SKM-1 (cell line): ENCODE results near the gene SLFN5.
A peak's percentile ranks its signal among the peaks of the same experiment; 100 is the strongest.
"Not testable (repeated sequence)": the region's sequence is repeated elsewhere in the genome, so short reads cannot be mapped to it uniquely, and the experiment has no call there.

ENCODE experiments used
- DNase-seq: peaks from one replicate; lab custom pipeline; 2025; ENCODE audit not compliant: unreplicated experiment; lab: John Stamatoyannopoulos, UW

The SLFN5 gene

DNA sequence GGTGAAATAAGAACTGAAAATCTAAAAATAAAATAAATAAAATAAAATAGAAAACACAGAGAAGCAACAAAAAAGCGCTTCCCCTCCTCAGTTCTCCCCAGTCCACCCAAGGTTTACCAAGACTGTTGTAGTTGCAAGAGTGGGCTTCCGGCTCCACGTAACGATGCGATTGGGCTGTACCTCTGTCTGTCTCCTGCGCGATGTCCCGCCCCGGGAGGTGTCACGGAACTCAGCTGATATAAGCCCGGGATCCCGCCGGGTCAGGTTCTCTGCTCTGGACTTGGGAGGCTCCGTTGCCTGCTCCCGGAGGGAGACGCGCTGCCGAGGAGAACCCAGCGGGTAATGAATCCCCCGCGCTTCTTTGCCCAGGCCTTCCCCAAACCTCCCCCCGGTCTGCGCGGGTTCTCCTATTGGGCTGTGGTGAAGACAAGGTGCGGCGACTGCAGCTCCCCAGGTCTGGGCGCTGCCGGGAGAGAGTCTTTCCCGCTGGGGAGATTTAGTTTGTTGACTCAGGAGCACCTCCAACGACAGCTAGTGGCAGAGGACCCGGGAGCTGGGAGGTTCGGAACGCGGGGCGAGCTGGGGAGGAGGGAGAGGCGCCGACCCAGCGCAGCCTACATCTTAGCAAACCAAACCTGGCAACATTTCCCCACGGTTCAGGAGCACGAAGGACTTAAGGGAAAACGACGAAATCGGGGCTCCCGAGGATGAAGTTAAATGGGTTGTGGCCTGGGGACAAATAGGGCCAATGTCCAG lies at the start of gene SLFN5:
Gene SLFN5, plus strand, starts transcription at position 268 of the 756 bp plus-strand sequence. CDS start 15,619 bp downstream, outside the sequence.
- DNase-seq, result peak; percentile 60

- DNase-seq, result not testable (repeated sequence)
These were observed 48.9 kb upstream of the SLFN5 start, which contains the start of gene SLC35G3 for GRCh38 chr17:35194001-35194400. Gene SLC35G3 (minus strand): TSS chr17:35194393. CDS start chr17:35194307, 86 bp downstream.

GRCh38 chr17:35195062-35195461 lies 47.8 kb upstream of the SLFN5 start:
- not testable (repeated sequence) for DNase-seq

DNA sequence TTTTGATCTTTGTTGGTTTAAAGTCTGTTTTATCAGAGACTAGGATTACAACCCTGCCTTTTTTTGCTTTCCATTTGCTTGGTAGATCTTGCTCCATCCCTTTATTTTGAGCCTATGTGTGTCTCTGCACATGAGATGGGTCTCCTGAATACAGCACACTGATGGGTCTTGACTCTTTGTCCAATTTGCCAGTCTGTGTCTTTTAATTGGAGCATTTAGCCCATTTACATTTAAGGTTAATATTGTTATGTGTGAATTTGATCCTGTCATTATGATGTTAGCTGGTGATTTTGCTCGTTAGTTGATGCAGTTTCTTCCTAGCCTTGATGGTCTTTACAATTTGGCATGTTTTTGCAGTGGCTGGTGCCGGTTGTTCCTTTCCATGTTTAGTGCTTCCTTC lies 40.3 kb upstream of the SLFN5 start:
- not testable (repeated sequence) for DNase-seq

DNA sequence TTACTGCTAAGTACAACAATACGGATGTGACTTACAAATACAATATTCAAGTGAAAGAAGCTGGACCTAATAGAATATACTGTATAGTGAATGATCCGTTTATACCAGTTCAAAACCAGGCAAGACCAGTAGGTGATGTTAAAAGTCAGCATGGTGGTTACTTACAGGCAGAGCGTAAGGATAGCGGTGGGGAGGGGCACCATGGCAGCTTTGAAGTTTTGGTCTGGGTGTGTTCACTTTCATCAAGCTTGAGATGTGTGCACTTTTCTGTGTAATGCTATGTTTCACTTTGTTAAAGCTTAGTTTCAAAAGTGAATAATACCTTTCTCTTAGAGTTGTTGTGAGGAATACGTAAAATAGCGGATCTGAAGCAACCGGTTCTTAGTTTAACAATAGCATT lies 32.1 kb upstream of the SLFN5 start:
- DNase-seq, result no peak

DNA sequence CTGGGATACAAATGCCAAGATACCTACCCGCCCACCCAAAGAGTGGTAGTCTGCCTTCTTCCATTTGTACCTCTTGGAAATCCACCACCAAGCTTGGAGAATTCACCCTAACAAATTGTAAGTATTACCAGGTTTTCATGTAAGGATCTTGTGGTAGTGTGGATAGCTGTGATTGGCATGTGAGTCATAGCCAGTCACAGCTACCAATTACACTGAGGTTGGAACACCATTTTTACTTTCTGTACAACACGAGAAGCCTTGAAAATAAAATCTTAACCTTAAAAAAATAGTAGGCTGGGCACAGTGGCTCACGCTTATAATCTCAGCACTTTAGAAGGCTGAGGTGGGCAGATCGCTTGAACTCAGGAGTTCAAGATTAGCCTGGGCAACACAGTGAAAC lies 30.2 kb upstream of the SLFN5 start:
- DNase-seq, result no peak

DNA sequence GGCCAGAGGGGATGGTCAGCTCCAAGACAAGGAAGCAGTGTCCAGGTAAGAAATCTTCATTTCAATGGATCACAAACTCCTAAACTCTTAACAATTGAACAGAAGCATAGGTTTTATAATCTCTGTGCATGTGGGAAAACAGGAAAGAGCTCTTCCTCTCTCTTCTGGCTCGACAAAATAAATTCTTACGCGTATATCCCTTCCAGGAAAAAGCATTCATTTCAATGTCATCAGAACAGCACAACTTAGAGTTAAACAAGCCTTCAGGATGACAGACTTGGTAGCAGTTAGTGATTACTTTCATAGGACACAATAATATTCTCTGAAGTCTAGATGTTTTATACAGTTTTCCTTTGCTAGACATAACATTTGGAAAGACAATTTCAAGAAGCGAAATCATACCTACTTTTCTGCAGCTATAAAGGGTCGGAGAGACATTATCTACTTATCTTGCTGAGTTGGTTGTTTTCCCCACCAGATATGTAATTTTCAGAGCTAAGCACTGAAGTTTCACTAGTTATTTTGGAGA lies 29.4 kb upstream of the SLFN5 start:
- no peak for DNase-seq

DNA sequence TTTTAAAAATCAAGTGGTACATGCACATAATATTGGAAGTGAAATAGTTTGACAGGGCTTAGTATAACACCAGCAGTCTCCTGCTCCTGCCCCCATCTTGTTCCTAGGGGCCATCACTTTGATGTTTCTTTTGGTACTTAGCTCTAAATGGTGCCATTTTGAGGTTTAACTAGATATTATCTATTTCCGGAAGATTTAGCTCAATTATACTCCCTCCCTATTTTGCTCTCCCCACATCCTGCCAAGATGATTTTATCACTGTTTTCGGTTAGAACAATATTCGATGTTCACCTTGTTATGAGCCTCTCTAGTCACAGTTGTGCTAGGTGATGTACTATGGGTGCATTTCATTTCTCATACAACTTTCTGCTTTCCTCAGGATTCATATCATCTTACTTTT lies 28.7 kb upstream of the SLFN5 start:
- no peak for DNase-seq

DNA sequence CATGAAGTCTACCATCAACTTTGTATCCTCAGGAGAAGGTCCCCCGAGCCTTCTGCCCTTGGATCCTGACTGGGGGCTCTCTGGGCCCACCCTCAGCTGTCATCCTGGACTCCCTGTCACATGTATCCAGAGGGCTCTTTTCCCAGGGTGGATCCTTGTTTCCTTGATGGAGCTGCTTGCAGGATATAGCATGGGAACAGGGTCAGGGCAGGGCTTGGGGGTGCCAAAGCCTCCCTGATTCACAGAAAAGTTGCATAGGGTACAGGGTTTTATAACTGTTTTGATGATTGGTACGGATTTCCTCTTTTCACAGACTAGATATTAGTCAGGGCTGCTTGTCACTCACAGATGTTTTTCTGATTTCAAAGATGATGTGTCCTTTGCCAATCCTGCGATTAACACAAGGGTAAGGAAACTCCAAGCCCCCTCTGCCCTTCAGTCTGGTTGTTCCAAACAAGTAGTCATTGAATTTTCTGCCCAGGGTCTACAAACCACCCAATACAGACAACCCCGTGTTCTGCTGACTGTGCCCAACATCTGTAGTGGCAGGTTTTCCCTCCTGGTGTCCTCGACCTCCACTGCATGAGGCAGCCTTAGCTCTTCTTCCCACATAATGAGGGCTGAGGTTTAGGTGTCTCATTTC lies 28.1 kb upstream of the SLFN5 start:
- no peak for DNase-seq

- no peak for DNase-seq
These were observed 25.8 kb upstream of the SLFN5 start for GRCh38 chr17:35217107-35217506.

GRCh38 chr17:35218915-35219314 lies 24.0 kb upstream of the SLFN5 start:
- DNase-seq, result no peak

- DNase-seq, result no peak
These were observed 20.4 kb upstream of the SLFN5 start for GRCh38 chr17:35222452-35222851.

- no peak for DNase-seq
These were observed 18.4 kb upstream of the SLFN5 start for GRCh38 chr17:35224436-35224835.

DNA sequence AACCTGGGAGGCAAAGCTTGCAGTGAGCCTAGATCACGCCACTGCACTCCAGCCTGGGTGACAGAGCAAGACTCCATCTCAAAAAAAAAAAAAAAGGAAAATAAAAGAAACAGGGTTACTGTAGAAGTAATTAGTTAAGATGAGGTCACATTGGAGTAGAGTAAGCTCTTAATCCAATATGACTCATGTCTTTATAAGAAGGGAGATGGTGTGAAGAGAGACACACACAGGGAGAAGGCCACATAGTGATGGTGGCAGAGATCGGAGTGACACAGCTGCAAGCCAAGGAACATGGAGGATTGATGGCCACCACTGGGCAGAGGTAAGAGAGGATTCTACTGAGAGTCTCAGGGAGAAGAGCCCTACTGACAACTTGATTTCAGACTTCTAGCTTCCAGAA lies 15.3 kb upstream of the SLFN5 start:
- no peak for DNase-seq

DNA sequence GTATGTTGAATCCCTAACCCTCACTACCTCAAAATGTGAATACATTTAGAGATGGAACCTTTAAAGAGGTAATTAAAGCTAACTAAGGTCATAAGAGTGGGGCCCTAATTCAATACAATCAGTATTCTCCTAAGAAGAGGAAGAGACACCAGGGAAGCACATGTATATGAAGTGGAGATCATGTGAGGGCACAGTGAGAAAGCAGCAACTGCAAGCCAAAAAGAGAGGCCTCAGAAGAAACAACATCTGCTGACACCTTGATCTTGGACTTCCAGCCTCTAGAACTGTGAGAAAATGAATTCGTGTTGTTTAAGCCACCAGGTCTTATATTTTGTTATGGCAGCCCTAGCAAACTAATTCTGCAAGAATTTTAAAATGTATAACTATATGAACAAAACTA lies 13.2 kb upstream of the SLFN5 start:
- DNase-seq, result no peak

DNA sequence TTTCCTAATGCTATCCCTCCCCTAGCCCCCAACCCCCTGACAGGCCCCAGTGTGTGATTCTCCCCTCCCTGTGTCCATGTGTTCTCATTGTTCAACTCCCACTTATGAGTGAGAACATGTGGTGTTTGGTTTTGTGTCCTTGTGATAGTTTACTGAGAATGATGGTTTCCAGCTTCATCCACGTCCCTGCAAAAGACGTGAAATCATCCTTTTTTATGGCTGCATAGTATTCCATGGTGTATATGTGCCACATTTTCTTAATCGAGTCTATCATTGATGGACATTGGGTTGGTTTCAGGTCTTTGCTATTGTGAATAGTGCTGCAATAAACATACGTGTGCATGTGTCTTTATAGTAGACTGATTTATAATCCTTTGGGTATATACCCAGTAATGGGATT lies 8.6 kb upstream of the SLFN5 start:
- DNase-seq, result not testable (repeated sequence)

GRCh38 chr17:35235289-35235688 lies 7.6 kb upstream of the SLFN5 start:
- no peak for DNase-seq

- no peak for DNase-seq
These were observed 7.0 kb upstream of the SLFN5 start for GRCh38 chr17:35235917-35236316.

DNA sequence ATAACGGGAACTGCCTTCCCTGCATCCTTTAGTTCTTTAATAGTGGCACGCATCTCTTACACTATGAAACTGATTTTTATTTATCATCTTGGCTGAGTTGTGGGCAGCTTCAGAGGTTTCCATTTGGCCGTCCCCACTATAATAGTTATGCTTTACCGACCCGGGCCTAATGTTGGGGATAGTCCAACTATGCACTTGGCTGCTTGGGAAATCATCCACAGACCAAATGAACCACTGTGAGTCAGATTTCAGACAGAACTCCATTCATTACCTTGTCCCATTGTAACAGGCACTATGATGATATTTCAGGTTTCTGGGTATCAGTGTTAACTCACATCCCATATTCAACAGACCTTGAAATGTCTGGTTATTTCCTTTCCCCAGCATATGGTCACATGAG lies 6.1 kb upstream of the SLFN5 start:
- no peak for DNase-seq

GRCh38 chr17:35238821-35239220 lies 4.1 kb upstream of the SLFN5 start:
- DNase-seq, result no peak

DNA sequence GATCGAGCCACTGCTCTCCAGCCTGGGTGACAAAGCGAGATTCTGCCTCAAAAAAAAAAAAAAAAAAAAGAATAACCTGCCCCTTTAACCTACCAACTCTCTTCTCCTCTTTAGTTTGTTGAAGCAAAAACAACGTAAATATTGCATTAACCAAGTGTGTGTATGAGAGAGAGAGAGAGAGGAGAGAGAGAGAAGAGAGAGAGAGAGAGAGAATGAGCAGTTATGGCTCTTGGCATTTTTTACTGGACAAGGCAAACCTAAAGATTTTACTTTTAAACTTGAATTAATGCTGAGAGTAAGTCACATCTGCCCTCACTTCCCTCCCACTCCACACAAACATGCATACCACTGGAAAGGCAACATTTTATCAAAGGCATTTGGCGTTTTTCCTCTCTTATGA lies 3.0 kb upstream of the SLFN5 start:
- no peak for DNase-seq

DNA sequence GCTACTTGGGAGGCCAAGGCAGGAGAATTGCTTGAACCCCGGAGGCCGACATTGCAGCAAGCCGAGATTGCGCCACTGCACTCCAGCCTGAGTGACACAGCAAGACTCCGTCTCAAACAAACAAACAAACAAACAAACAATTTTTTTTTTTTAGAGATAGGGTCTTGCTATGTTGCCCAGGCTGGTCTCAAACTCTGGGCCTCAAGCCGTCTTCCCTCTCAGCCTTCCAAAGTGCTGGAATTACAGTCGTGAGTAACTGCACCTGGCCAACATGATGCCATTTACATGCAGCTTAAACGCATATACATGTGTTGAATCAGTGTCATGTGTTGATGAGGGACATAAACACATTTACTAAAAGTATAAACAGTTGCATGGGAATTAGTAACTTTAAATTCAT lies 2.0 kb upstream of the SLFN5 start:
- no peak for DNase-seq
